ENCODE measurements around the gene COL4A2. TPM values are rescaled to one million over a fixed set of nuclear protein-coding genes. Genes with fewer than 3 reads are reported as not detected.

Gene COL4A2
- total RNA-seq, 1 experiment from 2014 or later: 66.0 TPM

DNA sequence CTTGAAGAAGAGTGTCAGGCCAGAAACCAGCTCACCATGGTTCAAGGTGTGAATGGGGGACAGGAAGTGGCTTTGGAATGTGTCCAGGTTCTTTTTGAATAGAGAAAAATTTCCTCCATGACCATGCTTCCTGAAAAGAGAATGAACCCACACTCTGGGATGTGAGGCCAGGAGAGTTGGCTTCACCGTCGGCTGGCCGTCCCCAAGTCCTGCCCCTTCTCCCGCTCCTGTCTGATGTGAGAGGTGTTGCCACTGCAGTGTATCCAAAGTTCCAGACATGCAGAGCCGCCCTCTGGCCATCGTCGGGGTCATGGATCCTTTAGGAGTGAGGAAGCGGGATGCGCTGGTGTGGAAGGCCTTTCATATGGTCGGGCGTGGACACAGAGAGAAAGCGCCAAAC is 101.2 kb downstream of the COL4A2 start:
- Mint-ChIP-seq H3K27me3 (ENCODE audit: insufficient read depth, unreplicated experiment) (no peaks in the 10 kb centered on the region), H3K4me1 (ENCODE audit: insufficient read depth, unreplicated experiment) (peaks cover 31% of the 10 kb centered on the region), H3K36me3 (ENCODE audit: insufficient read depth, unreplicated experiment) (no peaks in the 10 kb centered on the region), H3K4me3 (ENCODE audit: unreplicated experiment) (no peak overlapping the region), H3K9me3 (ENCODE audit: unreplicated experiment) (no peaks in the 10 kb centered on the region), H3K27ac (ENCODE audit: low read depth, unreplicated experiment) (no peak overlapping the region)
- no peak for DNase-seq (ENCODE audit: unreplicated experiment)
- TF ChIP-seq, protein P1, sequence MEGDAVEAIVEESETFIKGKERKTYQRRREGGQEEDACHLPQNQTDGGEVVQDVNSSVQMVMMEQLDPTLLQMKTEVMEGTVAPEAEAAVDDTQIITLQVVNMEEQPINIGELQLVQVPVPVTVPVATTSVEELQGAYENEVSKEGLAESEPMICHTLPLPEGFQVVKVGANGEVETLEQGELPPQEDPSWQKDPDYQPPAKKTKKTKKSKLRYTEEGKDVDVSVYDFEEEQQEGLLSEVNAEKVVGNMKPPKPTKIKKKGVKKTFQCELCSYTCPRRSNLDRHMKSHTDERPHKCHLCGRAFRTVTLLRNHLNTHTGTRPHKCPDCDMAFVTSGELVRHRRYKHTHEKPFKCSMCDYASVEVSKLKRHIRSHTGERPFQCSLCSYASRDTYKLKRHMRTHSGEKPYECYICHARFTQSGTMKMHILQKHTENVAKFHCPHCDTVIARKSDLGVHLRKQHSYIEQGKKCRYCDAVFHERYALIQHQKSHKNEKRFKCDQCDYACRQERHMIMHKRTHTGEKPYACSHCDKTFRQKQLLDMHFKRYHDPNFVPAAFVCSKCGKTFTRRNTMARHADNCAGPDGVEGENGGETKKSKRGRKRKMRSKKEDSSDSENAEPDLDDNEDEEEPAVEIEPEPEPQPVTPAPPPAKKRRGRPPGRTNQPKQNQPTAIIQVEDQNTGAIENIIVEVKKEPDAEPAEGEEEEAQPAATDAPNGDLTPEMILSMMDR (IDR thresholded peaks at IDR 0.05; ENCODE audit: unreplicated experiment): no peak
- ChIA-PET CTCF (no interaction called here), POLR2A (no interaction called here)
- no TSS peak for BruUV-seq (replicated peaks)
- intact Hi-C loops (cut with micrococcal nuclease): no loop called here

DNA sequence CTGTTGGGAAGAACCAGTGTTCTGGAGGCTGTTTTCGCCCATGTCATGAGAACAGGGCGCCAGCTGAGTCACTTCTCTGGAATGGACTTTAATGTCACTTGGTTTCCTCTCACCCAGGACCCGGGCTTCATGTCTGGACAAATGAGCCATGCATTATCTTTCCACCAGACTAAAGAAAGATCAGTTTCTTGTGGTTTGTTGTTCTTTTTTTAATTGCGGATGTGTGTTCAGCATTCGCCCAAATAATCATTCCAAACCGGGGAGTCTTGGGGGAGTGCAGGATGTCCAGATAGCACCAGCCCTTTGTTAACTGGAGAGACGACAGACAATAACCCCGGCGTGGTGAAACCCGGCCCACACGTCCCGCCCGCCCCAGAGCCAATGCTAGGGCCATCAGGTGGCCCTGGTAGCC is 102.5 kb downstream of the COL4A2 start:
- no TSS peak for BruUV-seq (replicated peaks)
- DNase-seq (ENCODE audit: unreplicated experiment): peak; percentile 53
- ChIA-PET CTCF (interaction anchor here (0.5 to 3.9 kb wide), 3 partner anchors 10 to 188 kb away, joined by 3 to 32 read pairs (median 3); no protein-coding TSS in a partner anchor), POLR2A (interaction anchor here (0.7 to 1.3 kb wide), 2 partner anchors 8 to 62 kb away, joined by 4 read pairs; no protein-coding TSS in a partner anchor)
- Mint-ChIP-seq H3K4me3 (ENCODE audit: unreplicated experiment) (no peak overlapping the region), H3K4me1 (ENCODE audit: insufficient read depth, unreplicated experiment) (peaks cover 25% of the 10 kb centered on the region), H3K36me3 (ENCODE audit: insufficient read depth, unreplicated experiment) (no peaks in the 10 kb centered on the region), H3K27ac (ENCODE audit: low read depth, unreplicated experiment) (no peak overlapping the region), H3K9me3 (ENCODE audit: unreplicated experiment) (no peaks in the 10 kb centered on the region), H3K27me3 (ENCODE audit: insufficient read depth, unreplicated experiment) (no peaks in the 10 kb centered on the region)
- TF ChIP-seq, protein P1 (IDR thresholded peaks at IDR 0.05; ENCODE audit: unreplicated experiment): no peak
- intact Hi-C loops (cut with micrococcal nuclease): no loop called here

DNA sequence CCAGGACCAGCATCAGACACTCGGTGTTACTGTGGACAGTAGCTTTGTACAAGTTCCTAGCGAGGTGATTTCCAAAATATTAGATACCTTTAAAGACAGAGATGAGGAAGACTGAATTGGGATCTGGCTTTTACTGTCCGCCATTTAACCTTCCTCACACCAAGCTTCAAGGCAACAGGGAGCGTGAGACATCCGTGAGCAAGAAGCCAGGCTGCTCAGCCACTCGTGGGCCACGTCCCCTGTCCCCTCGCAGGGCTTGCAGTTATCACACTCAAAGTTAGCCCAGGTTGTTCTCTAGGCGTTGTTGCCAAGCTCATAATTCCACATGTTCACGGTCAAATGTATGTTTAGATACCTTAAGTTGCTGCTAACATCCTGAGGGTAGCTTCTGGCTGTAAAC is 102.9 kb downstream of the COL4A2 start:
- H3K27ac Mint-ChIP-seq (ENCODE audit: low read depth, unreplicated experiment): no peak overlapping the region

DNA sequence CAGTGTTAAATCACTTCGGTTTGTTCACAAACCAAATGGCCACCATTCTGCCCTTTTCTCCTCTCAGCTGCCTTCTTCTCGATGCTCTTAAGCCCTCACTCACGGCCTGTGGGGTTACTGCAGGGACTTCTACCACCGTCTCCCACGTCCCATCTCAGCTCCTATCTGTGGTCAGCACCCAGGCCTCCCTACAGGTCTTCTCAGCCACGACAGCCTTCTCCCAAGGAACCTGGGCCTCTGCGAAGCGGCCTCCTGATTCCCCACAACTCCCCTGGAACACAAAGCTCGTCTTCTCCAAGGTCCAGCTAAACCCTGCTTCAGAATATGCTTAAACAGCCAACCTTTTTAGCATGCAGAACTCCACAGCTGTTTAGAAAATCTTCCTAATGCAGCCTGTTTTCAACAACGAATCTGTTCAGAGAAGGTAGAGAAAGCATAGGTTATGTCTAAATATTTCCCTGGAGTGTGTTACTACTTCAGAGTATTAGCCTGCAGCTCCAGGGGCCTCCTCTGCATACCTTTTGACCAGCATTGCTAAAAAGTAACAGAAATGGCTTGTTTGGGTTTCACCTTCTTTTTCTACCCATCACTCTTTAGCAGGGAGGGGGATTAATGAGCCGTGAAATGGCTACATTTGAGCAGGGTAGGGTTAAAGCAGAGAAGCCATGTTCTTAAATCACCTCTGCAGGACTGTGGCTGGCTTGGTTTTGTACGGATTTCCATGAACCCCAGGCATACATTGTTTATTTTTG is 104.0 kb downstream of the COL4A2 start:
- CTCF ChIA-PET: interaction anchor here (0.6 to 3.9 kb wide), 20 partner anchors 10 to 220 kb away, joined by 3 to 32 read pairs (median 4); no protein-coding TSS in a partner anchor
- intact Hi-C loops (cut with micrococcal nuclease): no loop called here
- Mint-ChIP-seq H3K4me1 (ENCODE audit: insufficient read depth, unreplicated experiment) (peaks cover 37% of the 10 kb centered on the region), H3K27me3 (ENCODE audit: insufficient read depth, unreplicated experiment) (no peaks in the 10 kb centered on the region), H3K36me3 (ENCODE audit: insufficient read depth, unreplicated experiment) (no peaks in the 10 kb centered on the region), H3K9me3 (ENCODE audit: unreplicated experiment) (no peaks in the 10 kb centered on the region), H3K4me3 (ENCODE audit: unreplicated experiment) (no peak overlapping the region), H3K27ac (ENCODE audit: low read depth, unreplicated experiment) (peak overlapping the region; percentile 76)
- BruUV-seq (replicated peaks): no TSS peak
- POLR2A ChIA-PET: interaction anchor here (0.5 to 1.6 kb wide), 9 partner anchors 10 to 190 kb away, joined by 3 to 9 read pairs (median 4); partner anchors contain the start of genes COL4A1 and COL4A2
- DNase-seq (ENCODE audit: unreplicated experiment): no peak
- TF ChIP-seq, protein P1 (IDR thresholded peaks at IDR 0.05; ENCODE audit: unreplicated experiment): no peak

More for the DNA sequence above, 102.9 kb downstream of the COL4A2 start:
- ChIA-PET CTCF (interaction anchor here (0.5 to 3.9 kb wide), 5 partner anchors 11 to 188 kb away, joined by 3 to 32 read pairs (median 4); no protein-coding TSS in a partner anchor), POLR2A (interaction anchor here (0.7 to 1.3 kb wide), 2 partner anchors 9 to 62 kb away, joined by 4 read pairs; no protein-coding TSS in a partner anchor)
- no TSS peak for BruUV-seq (replicated peaks)
- Mint-ChIP-seq H3K4me1 (ENCODE audit: insufficient read depth, unreplicated experiment) (peaks cover 25% of the 10 kb centered on the region), H3K9me3 (ENCODE audit: unreplicated experiment) (no peaks in the 10 kb centered on the region), H3K27me3 (ENCODE audit: insufficient read depth, unreplicated experiment) (no peaks in the 10 kb centered on the region), H3K4me3 (ENCODE audit: unreplicated experiment) (no peak overlapping the region), H3K36me3 (ENCODE audit: insufficient read depth, unreplicated experiment) (no peaks in the 10 kb centered on the region)
- intact Hi-C loops (cut with micrococcal nuclease): no loop called here
- DNase-seq (ENCODE audit: unreplicated experiment): no peak
- TF ChIP-seq, protein P1 (IDR thresholded peaks at IDR 0.05; ENCODE audit: unreplicated experiment): no peak
